GM23338 (cell line): ENCODE results near the gene FCHO2.

Experiments used
- CREB1 ChIP-seq: fragments of 250-450 bp; sonication (Bioruptor Pico); IDR thresholded peaks from 2 replicates; pipeline ENCODE4 v1.5.0; 2020; ENCODE audit warnings: low read depth, mild to moderate bottlenecking, moderate library complexity
- CTCF ChIP-seq, 2 experiments: fragments of 200-600 bp in 1 of 2; sonication (generic) in 1 of 2; conservative IDR thresholded peaks; 2 replicates each; pipeline versions ENCODE4 v1.5.1 to v1.6.1; 2016 to 2017; ENCODE audit warnings: antibody characterized with exemption in 2 of 2, low read depth in 2 of 2, mild to moderate bottlenecking in 2 of 2, moderate library complexity in 1 of 2
- EZH2 ChIP-seq: fragments of 200-600 bp; sonication (generic); IDR thresholded peaks from one replicate; pipeline ENCODE4 v1.8.0; 2017; ENCODE audit warnings: antibody characterized with exemption, mild to moderate bottlenecking, low read depth; ENCODE audit not compliant: unreplicated experiment
- EZH2phosphoT487 ChIP-seq: fragments of 200-600 bp; sonication (generic); IDR thresholded peaks from one replicate; pipeline ENCODE4 v1.8.1; 2018; ENCODE audit warnings: antibody characterized with exemption; ENCODE audit not compliant: unreplicated experiment
- JUNB ChIP-seq: IDR thresholded peaks from one replicate; pipeline ENCODE4 v1.6.1; 2016; ENCODE audit warnings: antibody characterized with exemption; ENCODE audit not compliant: unreplicated experiment
- POLR2AphosphoS5 ChIP-seq: IDR thresholded peaks from 2 replicates; pipeline ENCODE4 v1.6.1; 2016; ENCODE audit warnings: antibody characterized with exemption, low read depth
- REST ChIP-seq: IDR thresholded peaks from one replicate; pipeline ENCODE4 v1.6.1; 2018; ENCODE audit warnings: antibody characterized with exemption; ENCODE audit not compliant: unreplicated experiment
- STAT1 ChIP-seq: IDR thresholded peaks from one replicate; pipeline ENCODE4 v1.6.1; 2016; ENCODE audit warnings: antibody characterized with exemption; ENCODE audit not compliant: unreplicated experiment
- ZNF114 ChIP-seq: fragments of 250-450 bp; sonication (Bioruptor Pico); IDR thresholded peaks from 2 replicates; pipeline ENCODE4 v1.5.0; 2020; ENCODE audit warnings: mild to moderate bottlenecking, moderate library complexity
- ZNF331 ChIP-seq: fragments of 250-450 bp; sonication (Bioruptor Pico); IDR thresholded peaks from 2 replicates; pipeline ENCODE4 v1.5.0; 2020; ENCODE audit warnings: low read depth, mild to moderate bottlenecking, moderate library complexity
- TF ChIP-seq, protein P1 (sequence below): IDR thresholded peaks from 2 replicates; pipeline ENCODE4 v1.6.1; 2016; ENCODE audit warnings: antibody characterized with exemption

- TF ChIP-seq CTCF (conservative IDR thresholded peaks at IDR 0.05; ENCODE audit: low read depth in 2 of 2) (no peak), ZNF331 (CRISPR knock-in tag) (no peak), EZH2 (no peak), JUNB (no peak), CREB1 (no peak), POLR2AphosphoS5 (no peak), EZH2phosphoT487 (no peak), REST (no peak), STAT1 (no peak), ZNF114 (CRISPR knock-in tag) (no peak)
- TF ChIP-seq, protein P1, sequence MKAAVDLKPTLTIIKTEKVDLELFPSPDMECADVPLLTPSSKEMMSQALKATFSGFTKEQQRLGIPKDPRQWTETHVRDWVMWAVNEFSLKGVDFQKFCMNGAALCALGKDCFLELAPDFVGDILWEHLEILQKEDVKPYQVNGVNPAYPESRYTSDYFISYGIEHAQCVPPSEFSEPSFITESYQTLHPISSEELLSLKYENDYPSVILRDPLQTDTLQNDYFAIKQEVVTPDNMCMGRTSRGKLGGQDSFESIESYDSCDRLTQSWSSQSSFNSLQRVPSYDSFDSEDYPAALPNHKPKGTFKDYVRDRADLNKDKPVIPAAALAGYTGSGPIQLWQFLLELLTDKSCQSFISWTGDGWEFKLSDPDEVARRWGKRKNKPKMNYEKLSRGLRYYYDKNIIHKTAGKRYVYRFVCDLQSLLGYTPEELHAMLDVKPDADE = no peak
These were observed 47.2 kb upstream of the FCHO2 start for GRCh38 chr5:72908664-72909063.
